GM20000 (cell line): Measurements from ENCODE around the gene SLC12A7.

Source experiments
- DNase-seq: peaks from one replicate; pipeline ENCODE4 v3.0.0; 2012; ENCODE audit warnings: low spot score
- TF ChIP-seq, protein P1 (sequence below): IDR thresholded peaks from 2 replicates; pipeline ENCODE4 v1.5.1; 2012; ENCODE audit warnings: mild to moderate bottlenecking, control low read depth; ENCODE audit errors: extremely low read depth, missing control alignments

Gene SLC12A7

GRCh38 chr5:1007681-1008450, 104.0 kb downstream of the SLC12A7 start:
- TF ChIP-seq, protein P1, sequence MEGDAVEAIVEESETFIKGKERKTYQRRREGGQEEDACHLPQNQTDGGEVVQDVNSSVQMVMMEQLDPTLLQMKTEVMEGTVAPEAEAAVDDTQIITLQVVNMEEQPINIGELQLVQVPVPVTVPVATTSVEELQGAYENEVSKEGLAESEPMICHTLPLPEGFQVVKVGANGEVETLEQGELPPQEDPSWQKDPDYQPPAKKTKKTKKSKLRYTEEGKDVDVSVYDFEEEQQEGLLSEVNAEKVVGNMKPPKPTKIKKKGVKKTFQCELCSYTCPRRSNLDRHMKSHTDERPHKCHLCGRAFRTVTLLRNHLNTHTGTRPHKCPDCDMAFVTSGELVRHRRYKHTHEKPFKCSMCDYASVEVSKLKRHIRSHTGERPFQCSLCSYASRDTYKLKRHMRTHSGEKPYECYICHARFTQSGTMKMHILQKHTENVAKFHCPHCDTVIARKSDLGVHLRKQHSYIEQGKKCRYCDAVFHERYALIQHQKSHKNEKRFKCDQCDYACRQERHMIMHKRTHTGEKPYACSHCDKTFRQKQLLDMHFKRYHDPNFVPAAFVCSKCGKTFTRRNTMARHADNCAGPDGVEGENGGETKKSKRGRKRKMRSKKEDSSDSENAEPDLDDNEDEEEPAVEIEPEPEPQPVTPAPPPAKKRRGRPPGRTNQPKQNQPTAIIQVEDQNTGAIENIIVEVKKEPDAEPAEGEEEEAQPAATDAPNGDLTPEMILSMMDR: no peak
- DNase-seq: peak; percentile 39

DNA sequence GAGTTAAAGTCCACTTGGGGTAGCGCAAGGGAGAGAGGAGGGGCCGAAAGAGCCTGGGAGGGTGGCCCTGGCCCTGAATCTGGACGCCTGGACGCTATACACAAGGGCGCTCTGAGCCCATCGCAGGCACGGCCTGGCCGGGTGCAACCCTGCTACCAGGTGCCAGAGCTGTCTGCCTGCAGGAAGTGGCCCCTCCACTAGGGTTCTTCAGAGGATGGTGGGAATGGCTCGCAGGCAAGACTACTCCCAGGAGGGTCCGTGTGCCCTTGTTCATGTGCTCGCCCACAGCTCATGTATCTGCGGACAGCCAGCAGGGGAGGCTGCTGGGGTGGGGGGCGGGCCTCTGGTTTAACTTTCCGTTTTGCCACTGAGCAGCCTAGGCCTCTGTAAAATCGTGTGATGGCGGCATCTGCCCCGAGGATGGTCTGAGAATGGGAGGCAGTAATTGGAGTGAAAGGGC, 104.6 kb downstream of the SLC12A7 start:
- TF ChIP-seq, protein P1: no peak
- DNase-seq: peak; percentile 35

DNA sequence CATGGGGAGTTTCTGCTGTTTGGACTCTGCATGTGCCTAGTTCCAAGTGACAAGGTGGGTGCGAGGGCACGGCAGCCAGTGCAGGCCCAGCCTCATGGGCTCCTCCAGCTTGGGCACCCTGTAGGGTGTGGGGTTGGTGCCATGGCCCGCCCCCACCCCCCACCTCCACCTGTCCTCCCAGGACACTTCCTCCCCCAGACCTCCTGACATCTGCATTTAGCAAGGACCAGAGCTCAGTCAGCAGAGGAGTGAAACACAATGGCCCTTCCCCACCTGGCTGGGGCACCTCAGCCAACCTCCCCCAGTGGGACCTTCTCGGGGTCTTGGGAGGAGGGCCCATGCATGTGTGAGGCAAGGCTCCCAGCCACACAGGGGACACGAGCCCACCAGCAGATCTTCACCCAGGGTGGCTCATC, 105.2 kb downstream of the SLC12A7 start:
- DNase-seq: peak; percentile 45
- TF ChIP-seq, protein P1: no peak

- TF ChIP-seq, protein P1: no peak
- peak; percentile 35 for DNase-seq
Observed at GRCh38 chr5:1005904-1006655, 105.8 kb downstream of the SLC12A7 start.

DNA sequence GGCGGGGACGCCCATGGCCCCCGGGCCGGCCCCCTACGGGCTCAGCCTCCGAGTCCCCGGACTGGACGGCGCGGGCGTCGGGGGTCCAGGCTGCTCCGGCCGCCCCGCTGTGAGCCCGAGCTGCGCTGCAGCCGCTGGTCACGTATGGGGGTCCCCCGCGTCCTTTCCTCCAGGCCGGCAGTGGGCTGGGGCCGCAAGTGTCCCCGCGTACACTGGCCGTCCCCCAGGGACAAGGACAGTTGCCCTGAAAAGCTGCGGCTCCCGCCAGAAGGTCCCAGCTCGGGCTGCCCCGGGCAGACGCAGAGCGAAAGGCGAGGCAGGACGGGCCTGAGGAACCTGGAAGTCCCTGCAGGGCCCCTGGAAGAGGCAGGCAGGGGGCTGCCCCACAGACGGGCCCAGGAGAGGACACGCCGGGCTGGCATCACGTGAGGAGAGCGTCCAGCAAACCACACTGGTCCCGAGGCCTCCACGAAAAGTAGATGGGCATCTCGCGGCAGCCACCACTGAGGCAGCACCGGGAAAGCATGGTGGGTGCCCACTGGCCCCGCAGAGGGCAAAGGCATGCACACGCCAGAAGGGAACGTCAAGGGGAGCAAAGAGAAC, 106.5 kb downstream of the SLC12A7 start:
- DNase-seq: no peak
- TF ChIP-seq, protein P1: no peak

DNA sequence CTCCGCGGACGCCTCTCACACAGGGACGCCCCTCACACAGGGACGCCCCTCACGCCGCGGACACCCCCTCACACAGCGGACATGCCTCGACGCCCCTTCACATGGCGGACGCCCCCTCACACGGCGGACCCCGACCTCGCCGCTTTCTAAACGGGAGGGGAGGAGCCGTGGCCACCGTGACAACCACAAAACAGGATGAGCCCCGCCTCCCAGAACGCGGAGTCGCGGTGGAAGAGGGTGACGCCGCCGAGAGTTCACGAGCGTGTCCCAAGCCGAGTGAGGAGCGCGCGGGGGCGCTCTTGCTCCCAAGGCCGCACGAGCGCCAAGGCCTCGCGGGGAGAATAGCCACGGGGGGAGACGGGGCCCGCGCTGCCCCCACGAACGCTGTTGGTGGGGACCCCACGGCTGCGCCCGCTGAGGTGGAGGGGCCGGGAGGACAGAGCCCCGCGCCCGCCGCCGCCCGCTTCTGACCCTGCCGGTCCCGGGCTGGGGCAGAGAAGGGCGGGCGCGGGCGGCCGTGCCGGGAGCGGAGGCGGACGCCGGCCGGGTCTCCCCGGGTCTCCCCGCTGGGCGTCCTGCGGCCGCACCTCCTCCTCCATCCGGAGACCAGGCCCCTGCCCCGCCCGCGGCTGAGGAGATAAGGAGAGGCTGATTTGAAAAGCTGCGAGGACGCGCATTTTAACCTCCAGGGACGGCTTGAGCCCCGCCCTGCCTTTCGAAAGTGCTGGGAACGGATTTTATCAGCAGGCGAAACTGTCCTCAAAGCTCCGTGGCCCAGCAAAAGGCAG, 107.2 kb downstream of the SLC12A7 start:
- TF ChIP-seq, protein P1: peak; percentile 25
- peak; percentile 65 for DNase-seq
